H4 (cell line): ENCODE data around the gene SMPD2. TPM values are rescaled to one million over a fixed set of nuclear protein-coding genes. Genes with fewer than 3 reads are reported as not detected.

Experiments
- DNase-seq: peaks from one replicate; pipeline ENCODE4 v3.0.0-alpha.2; 2015; ENCODE audit warnings: low spot score
- total RNA-seq: library from RNA; depleted of rRNA; stranded (reverse); fragments of >200 nt; shearing (Covaris generic); gene quantifications from 2 replicates; pipeline ENCODE4 v1.2.3, GENCODE V29; 2014

Gene SMPD2
- total RNA-seq, 1 experiment from 2014 or later = 12.9 TPM

GRCh38 chr6:109447087-109447486 is 6.6 kb downstream of the SMPD2 start:
- no peak for DNase-seq

GRCh38 chr6:109447878-109448555 is 7.5 kb downstream of the SMPD2 start:
- no peak for DNase-seq

DNA sequence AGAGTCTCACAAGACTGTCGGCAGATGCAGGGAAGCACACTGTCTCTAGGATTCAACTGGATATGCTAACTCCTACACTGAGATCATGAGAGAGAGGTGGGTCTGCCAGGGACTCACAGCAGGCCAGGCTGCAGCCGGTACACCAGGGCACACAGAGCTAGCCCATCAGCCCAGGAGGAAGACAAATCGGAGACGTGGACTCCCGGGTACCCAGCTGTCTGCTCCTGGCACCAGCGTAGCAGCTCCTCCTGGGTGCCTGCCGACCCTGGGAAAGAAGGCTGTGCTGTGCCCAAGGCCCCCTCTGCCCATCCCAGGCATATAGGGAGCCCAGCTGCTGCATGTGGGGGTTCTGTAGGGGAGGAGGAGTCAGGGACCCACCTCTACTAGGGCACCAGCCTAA is 8.1 kb downstream of the SMPD2 start:
- DNase-seq = no peak

GRCh38 chr6:109449064-109449794 is 8.7 kb downstream of the SMPD2 start:
- no peak for DNase-seq

GRCh38 chr6:109449795-109450673 is 9.5 kb downstream of the SMPD2 start:
- no peak for DNase-seq

- DNase-seq = no peak
Measured at GRCh38 chr6:109450801-109451200, 10.3 kb downstream of the SMPD2 start.

- DNase-seq = no peak
Measured at GRCh38 chr6:109451376-109451775, 10.9 kb downstream of the SMPD2 start.

DNA sequence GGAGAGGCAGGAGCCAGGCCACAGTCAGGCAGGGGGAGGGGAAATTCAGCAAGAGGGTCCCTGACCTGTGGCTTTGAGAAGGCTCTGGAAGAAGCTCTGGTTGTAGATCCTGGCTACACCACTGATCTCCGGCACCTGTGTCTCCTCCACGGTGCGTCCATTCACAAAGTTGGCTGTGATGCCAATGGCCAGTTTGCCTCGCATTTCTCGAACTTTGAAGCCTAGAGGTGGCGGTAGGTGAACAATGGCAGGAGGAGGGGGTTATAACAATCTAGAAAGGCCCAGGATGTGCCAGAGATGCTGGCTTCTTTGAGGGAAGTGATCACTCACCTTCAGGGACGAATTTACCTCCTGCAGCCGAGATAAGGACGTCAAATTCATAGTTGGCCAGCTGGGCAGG is 11.7 kb downstream of the SMPD2 start:
- DNase-seq = no peak

- DNase-seq = no peak
Measured at GRCh38 chr6:109453156-109453555, 12.6 kb downstream of the SMPD2 start.

DNA sequence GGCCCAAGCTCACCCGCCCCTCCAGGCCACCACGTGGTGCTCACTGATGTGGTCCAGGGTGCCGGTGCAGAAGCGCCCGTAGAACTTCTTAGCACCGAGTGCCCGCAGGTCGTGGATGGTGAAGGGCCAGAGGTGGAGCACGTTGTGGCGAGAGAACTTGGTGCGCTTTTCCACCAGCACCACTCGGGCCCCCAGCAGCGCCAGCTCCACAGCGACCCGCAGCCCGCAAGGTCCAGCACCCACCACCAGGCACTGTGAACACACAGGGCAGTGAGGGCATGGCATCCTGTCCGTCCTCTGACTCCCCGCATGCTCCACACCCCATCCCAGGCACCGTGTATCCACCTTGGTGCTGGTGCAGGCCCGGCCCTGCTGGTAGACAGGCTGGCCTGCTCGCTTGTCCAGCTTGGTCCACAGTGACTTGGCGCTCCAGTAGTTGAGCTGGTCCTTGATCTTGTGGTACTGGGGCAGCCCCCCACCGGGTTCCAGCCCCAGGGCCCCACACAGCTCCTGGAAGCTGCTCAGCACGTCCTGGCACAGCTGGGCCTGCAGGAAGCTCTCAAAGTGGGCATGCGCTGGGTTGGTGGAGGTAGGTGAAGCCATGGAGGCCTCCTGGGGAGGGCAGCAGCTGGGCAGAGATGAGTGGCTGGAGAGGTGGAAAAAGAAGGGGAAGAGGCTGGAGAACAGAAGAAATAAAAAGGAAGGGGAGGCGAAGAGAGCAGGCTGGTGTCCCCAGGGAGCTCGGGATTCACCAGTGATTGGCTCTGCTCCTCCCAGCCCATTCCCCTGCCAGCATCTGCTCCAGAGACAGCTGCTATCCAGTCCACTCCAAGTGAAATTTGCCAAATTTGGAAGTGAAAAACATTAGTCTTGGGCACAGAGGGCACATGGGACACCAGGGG is 13.3 kb downstream of the SMPD2 start:
- no peak for DNase-seq

GRCh38 chr6:109454496-109455436 is 14.2 kb downstream of the SMPD2 start:
- DNase-seq = no peak

- no peak for DNase-seq
Measured at GRCh38 chr6:109455437-109456110, 15.1 kb downstream of the SMPD2 start, which contains the start of gene MICAL1. TSS of gene MICAL1 (minus strand) at chr6:109455772. CDS start at chr6:109454196, 1,576 bp downstream.

- no peak for DNase-seq
Measured at GRCh38 chr6:109456111-109456583, 15.6 kb downstream of the SMPD2 start.

- DNase-seq = no peak
Measured at GRCh38 chr6:109456710-109457561, 16.4 kb downstream of the SMPD2 start.

GRCh38 chr6:109457562-109457996 is 17.1 kb downstream of the SMPD2 start:
- DNase-seq = no peak

DNA sequence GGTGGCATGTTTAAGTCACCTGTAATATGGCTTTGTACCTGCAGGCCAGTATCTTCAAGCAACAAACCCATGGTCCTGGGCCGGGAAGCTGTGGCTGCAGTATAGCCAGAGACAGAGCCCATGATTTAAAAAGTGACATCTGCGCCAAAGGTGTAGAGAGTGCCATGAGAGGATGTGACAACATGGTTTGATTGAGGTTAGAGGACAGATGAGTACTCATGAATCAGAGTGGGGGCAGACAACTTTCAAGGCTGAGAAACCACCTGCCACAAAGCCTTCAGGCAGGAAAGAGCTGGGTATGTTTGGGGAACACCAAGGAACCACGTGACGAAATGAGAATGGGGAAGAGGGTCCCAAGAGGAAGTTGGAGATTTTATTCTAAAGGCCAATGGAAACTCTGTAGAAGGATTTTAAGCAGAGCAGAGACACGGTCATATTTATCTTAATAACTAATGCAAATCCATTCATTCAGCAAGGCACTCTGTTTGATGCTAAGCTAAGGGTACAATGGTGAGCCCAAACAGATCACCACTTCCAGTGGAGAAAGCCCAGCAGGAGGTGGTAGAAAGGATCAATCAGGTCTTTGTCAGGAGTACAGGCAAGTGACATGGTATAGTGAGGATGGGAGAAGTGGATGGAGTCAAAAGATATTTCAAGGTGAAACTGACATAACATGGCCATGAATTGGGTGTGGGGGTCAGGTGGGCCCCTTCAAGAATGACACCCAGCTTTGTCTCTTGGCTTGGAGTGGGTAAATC is 18.4 kb downstream of the SMPD2 start:
- DNase-seq = no peak

GRCh38 chr6:109460161-109460829 is 19.8 kb downstream of the SMPD2 start:
- DNase-seq = no peak
